Kasumi-1 (cell line): ENCODE data around the gene CBX1.
"Not testable (repeated sequence)": the region's sequence is repeated elsewhere in the genome, so short reads cannot be mapped to it uniquely, and the experiment has no call there.

Experiments
- DNase-seq, 2 experiments: peaks; one replicate each; lab custom pipeline; 2025; lab: John Stamatoyannopoulos, UW

CBX1 gene

DNA sequence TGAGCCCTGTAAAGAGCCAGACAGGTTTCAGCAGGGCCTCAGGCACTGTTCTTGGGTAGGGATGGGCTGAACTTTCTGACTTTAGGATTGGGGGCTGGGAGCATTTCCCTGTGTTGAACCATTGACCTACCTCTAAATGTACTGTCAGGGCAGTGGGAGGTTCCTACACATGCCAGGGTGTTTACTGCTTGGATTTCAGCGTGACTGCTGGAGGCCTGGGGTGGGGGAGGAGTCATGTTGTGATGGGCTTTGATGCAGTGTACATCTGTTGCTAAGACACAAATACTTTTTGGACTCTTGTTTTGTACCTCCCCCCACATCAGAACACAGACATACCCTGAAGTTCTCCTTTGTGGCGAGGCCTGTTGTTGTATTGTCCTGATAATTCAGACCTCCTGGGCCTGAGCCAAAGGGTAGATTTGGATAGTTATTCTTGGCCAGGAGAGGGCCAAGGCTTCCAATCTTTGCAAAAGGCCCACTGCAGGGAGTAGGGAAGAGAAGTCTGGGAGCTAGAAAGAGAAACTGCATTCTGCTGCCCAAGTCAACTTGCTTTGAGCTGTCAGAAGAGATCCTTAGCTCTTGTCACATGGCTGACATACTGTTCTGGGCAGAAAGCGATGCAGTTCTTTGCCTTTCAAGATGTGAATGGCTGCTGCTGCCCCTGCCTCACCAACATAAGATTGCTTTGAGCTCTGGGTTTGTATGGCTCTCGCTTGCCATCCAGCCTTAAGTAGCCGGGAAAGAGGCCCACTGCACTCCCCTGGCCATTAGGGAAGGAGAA is 49.4 kb downstream of the CBX1 start:
- DNase-seq: no peak

DNA sequence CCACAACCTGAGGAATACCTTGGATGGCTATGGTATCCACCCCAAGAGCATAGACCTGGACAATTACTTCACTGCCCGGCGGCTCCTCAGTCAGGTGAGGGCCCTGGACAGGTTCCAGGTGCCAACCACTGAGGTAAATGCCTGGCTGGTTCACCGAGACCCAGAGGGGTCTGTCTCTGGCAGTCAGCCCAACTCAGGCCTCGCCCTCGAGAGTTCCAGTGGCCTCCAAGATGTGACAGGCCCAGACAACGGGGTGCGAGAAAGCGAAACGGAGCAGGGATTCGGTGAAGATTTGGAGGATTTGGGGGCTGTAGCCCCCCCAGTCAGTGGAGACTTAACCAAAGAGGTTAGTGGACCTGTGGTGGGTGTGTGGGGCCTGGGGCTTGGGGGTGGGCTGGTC is 50.0 kb downstream of the CBX1 start:
- DNase-seq: no peak

DNA sequence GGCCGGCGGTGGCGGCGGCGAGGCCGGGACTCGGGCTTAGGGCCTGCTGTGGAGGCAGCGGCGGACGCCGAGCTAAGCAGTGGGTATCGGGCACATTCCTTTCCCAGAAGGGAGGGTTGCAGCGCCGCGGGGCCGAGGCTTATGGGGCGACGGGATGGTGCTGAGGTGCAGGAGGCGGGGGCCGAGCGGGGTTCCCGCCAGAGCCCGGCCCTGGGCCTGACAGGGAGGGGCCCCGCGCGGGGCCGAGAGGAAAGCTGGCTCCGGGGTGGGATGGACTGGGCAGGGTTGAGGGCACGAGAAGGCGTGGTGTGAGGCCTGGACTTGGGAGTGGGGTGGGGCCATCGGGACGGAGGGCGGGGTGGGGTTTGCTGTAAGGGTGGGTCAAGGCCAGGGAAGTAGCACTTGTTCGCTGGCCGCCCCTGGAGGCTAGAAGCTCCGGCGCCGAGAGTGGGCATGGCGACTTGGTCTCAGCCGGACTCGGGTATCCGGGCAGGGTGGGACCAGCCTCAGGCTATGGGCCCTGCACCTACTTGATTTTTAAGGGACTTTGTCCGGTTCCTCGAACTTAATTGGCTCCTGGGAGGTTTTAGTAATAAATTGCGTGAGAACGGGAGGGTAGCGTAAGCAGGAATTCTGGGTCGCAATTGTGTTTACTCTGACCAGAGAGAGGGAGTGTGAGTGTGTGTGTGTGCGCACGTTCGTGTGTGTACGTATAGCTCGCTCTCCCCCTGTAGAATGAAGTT is 52.7 kb downstream of the CBX1 start:
- DNase-seq: peak; percentile 75 to 84

DNA sequence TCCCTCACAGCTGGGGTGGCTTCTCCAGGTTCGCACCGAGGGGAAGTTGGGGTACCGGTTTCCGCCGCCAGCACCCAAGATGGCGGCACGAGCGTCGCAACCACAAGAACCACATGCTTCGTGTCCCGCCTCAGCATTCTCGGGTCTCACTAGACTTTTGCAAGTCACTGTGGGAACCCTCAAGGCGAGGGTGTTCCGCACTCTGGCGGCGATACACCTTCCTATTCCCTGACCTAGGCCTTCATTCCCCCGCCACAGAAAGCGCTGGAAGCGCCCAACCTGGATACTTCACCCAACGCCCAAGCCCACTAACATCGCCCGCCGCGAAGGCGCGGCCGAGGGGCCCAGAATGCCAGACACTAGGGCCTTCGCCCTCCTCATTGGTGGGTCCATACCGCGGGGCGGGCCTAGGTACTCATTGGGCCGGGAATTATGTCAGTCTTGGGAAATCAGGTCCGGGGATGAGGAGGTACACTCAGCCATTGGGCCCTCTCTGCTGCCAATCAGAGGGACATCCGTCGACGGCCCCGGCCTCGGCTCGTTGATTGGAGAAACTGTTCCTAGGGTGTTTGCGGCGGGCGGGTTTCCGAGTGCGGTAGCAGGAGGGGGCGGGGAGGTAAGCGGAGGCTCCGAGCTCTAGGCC is 53.4 kb downstream of the CBX1 start, which contains the start of gene NFE2L1:
TSS of gene NFE2L1 (plus strand) at position 619 of the 643 bp plus-strand sequence. CDS start 2,760 bp downstream, outside the sequence.
- peak; percentile 100 for DNase-seq

DNA sequence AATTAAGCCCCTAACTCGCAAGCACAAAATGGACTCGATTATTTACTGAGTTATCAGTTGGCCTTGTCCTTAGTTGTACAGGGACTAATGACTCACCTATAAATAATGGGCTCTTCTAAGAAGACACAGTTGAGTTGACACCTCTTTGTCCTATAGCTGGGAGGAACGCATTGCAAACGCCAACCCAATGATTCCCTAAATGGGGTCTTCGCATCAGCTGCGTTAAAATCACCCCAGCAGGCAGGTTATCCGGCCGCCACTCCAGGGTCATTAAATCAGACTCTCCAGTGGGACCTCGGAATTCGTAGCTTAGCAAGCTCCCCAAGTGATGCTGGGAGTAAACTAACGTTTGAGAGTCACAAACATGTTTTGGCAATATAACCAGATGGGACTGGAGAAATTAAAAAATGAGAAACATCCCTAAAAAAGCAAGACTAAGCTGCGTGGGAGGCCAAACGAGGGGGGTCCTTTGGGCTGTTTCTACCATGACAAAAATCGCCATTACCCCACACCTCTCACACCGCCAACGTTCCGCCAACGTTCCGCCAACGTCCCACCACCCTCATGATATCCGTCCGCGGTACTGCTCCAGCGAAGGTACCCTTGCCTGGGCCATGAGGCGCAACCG is 54.1 kb downstream of the CBX1 start:
- DNase-seq: no peak

DNA sequence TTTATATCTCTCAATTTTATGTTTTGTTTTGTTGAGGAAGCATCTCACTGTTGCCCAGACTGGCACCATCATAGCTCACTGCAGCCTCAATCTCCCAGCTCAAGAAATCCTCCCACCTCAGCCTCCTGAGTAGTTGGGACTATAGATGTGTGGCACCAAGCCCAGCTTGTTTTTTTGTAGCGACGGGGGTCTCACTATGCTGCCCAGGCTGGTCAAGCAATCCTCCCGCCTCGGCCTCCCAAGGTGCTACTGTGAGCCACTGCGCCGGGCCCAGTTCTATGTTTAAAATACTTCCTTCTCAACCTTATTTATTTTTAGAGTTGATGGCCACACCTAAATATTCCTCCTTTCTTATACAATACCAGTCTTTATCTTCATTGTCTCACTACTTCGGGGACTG is 55.0 kb downstream of the CBX1 start:
- no peak for DNase-seq

DNA sequence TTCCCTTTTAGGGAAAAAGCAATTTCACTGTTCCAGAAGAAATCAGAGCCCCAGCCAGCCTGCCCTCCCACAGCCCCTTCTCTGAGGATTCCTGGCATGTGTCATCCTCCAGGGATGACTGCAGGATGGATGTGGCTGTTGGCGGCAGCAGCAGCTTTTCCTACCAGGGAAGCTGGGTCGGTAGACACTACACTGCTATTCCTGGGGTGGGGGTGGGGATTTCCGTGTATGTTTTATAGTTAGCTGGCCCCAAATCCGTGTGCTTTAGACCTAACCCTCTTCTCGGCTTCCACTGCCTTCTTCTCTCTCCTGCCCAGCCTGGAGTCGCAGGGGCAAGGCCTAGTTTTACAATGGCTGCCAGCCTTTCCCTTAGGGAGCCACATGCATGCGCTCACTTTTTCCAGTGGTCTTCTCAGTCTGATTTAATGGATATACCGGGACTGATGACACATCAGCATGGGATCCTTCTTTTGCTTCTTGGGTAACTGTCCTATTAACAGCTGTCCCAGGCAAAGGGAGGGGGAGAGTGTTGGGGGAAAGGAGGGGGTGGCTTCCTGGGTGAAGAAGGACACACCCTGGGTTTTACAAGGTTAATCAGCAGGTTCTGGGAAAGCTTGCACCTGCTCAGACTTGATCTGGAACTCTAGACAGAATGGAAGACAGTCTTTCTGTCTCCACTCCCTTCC is 55.8 kb downstream of the CBX1 start:
- no peak for DNase-seq

DNA sequence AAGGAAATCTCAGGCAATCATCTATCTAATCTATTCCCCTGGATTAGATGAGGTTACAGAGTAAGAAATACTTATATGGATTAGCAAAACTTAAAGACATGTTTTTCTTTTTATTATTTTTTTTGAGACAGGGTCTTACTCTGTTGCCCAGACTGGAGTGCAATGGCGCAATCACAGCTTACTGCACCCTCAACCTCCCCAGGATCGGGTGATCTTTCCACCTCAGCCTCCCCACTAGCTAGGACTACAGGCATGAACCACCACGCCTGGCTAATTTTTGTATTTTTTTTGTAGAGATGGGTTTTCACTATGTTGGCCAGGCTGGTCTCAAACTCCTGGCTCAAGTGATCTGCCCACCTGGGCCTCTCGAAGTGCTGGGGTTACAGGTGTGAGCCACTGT is 56.4 kb downstream of the CBX1 start:
- DNase-seq: no peak

DNA sequence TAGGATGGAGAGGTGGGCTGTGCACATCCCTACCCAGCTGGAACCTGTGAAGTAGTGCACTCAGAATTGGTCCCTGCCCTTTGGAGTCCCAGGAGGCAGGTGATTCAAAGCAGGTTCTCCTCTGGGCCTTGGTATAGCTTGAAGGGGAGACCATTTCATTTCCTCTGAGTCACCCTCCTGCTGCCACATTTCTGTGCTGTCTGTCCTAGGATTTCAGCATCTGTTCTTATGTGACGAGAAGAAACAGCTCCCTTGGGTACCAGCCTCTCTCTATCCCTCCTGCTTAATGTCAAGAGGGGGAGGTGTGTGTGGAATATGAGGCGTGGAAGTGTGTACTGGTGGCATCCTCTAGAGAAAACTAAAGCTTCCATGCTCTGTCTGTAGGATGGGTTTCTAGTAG is 58.1 kb downstream of the CBX1 start:
- DNase-seq: no peak

DNA sequence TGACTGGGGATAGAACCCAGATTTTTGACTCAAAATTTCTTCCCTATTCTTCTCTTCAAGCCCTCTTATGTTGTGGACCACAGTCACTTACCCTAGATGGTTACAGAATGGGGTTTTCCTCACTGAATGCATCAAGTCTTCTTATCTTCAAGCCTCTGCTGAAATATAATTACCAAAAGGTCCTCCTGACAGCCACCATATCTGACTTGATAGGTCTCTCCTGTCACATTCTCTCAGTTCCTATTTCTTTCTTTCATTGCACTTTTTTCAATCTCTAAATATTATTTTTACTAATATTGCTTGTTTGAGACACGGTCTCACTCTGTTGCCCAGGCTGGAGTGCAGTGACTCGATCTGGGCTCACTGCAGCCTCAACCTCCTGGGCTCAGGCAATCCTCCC is 62.6 kb downstream of the CBX1 start:
- DNase-seq: no peak

DNA sequence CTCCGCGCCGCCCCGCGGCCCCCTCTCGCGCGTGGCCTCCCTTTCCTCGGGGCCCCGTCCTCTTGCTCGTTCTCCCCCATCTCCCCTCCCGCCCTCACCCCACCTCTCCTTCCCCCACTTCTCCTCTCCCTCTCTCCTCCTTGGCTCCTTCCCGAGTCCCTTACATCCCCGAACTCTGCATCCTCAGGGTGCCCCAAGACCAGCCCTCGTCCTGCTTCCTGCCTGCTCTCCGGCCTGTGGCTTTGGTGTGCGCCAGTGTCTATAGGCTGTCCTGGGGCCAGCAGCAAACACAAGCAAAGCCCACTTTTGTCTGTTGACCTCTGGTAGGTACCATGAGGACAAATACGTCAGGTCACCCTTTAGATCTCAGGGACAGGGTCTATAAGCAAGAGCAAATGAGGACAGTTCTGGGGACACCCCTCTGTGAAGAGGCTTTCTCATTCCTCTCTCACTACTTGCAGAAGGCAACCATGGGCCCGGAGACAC is 63.4 kb downstream of the CBX1 start:
- peak in 1 of 2 experiments; percentile 26 for DNase-seq

DNA sequence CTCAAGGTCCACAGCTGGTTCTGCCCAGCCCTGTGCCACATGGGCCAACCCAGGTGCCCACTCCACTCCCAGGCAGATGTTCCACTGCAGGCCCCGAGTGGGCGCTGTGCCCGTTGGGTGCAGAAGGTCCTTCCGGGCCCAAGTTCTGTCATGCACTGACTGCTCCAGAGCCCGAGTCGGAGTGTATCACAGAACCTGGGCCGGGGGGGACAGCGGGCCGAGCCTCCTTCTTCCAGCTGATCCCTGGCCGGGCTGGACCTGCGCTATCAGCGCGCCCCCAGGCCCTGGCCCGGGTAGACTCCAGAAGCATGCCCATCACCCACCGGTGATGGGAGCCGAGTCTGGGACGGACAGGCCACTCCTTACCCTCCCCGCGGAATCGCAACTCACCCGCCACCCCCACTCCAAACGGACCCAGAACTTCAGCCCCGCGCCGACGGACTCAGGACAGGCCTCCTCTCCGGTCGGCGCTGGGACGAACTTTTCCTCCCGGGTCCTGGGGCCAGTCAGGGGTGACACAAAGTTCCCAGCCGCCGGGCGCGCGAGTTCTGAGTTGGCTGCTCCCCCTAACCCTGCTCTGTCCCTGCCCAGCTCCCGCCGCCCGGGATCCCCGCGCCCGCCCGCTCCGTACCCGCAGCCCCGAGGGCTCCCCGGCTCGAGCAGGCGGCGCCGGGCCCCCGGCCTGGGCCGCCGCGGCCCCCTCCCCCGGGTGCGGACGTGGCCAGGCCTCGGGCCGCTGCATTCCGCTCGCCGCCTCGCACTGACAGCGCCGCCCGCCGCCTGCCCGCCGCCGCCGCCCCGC is 64.0 kb downstream of the CBX1 start, which contains the start of gene COPZ2:
TSS of gene COPZ2 (minus strand) at position 762 of the 802 bp plus-strand sequence. CDS start at position 742, 20 bp downstream.
- DNase-seq: peak; percentile 33 to 39

DNA sequence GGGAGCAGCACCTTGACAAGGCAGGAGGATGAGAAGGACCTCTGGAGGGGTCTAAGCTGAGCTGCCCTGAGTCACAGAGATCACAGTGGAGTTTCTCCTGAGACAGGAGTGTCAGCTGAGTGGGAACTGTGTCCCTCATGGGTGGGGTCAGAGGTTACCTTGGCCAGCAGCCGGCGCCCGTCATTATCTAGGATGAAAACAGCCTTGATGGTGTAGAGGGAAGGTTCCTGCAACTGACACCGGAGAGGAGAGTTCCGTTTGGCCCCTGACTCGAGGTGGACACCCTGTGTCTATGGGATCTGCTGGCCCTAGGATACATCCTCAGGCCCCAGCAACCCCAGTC is 64.6 kb downstream of the CBX1 start:
- no peak for DNase-seq

DNA sequence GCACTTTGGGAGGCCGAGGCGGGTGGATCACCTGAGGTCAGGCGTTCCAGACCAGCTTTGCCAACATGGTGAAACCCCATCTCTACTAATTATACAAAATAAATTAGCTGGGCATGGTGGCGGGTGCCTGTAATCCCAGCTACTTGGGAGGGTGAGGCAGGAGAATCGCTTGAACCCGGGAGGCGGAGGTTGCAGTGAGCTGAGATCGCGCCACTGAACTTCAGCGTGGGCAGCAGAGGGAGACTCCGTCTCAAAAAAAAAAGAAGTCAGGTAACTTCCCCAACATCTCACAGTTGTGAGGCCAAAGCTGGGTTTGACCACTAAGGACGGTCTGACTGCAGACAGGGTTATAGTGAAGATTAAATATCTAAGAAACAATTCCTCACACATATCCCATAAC is 66.5 kb downstream of the CBX1 start:
- not testable (repeated sequence) for DNase-seq

DNA sequence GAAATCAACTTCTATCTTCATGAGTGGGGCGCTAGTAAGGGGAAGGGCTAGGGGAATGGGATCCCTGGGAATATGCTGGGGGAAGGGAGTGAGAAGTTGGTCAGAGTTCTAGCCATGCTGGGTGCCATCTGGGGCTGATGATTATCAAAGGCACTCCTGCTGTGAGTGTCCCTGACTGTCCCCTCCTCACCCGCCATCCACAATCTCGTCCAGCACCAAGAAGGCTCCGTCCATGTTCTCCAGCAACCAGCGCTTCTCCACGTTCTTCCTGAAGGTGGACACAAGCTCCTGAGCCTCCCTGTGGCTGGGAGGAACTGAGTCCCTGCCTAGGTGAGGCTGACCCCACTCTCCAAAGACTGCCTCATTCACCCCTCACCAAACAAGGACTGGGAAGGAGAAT is 69.3 kb downstream of the CBX1 start:
- DNase-seq: no peak

DNA sequence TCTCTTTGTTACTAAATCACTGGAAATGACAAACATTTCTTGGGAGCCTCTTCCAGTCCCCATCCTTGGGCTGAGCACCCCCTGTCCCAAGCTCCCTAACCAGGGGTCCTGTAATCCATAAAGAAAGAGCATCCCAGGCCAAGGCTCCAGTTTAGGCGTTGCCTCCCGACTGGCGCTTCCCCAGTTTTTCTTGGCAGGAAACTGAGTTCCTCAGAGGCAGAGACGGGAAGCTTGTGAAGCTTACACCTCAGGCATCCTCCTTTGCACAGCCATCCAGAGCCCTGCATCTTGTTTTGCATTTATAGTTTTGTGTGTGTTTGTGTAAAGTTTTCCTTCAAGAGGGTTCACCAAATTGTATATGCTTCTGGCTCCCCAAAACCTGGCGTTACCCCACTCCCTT is 70.7 kb downstream of the CBX1 start:
- no peak for DNase-seq

DNA sequence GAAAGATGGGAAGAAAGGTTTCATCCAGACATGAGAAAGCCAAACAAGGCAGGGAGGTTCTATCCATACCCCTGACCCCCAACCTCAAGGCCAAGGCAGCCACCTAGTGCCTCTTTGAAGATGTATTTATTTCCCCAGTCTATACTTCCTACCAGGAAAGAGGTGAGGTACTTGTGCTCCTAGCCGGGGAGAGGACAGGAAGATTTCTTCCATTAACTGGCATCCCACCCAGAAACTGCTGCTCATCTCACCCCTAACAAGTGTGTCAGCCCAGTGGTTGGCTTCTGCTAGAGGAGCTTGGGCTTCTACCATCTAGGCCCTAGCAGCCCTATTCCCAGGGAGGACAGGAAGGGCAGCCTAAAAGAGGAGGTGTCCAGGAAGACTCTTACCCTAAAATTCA is 72.5 kb downstream of the CBX1 start:
- no peak for DNase-seq

DNA sequence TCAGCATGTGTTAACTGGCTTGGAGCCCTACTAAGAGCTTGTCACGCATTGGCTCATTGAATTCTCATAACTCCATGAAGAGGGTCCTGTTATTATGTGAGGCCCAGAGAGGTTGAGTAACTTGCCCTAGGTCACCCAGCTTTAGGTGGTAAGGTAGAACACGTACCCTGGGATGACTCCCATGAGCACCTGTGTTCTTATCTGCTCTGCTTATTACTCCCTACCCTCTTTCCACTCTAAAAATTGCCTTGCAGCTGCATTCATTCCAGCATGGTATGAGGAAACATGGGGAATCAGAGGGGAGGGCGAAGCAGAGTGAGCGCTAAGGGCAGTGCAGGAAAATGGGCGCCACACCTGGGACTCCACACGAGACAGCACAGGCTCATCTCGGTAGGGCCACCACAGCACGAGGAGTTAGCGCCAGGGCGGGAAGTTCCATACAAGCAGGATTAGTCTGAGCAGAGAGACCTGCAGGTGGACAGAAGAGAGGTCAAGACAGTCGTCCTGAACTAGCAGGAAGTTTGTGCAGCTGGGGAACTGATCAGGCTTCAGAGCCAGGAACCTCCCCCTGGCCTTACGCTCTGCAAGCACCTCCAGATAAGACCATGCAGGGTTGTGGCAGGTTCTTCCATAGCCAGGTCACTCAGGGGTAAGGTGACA is 73.8 kb downstream of the CBX1 start:
- DNase-seq: no peak

DNA sequence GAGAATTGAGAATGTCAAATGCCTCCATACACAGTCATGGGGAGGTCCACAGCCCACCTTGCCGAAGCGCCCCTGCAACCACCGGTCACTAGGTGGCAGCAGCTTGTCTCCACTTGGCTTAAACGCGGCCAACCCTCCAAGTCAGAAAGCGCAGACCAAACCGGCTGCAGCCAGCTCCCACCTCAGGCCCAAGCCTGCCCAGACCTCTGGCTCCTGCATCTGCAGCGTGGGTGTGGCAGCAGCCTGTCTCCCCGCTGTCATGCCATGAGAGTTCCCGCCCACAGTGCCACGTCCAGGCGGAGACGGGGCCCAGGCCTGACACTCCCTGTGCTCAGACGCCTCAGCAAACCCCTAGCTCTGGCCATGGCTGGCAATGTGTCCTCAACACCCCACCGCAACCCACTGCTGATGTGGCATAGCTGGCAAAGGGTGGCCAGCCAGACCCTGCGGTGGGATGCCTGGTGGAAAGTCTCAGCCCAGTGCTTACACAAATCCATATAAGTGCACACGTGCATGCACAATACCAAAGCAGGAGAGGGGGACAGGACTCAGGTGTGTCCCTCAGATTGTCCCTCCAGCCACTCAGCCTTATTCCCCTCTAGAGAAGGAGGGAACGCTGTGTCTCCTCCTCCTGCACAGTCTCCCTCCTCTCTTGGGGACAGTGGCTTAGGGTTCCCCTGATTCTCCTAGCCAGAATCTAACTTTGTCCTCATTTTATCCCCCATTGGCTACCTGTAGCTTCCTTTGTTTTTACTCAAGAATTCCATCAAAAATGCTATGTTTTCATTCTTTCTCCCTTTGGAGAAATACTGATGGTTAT is 74.6 kb downstream of the CBX1 start:
- DNase-seq: peak; percentile 87 to 90
